Hepatocyte (in vitro differentiated cells): ENCODE measurements around the gene PHAF1.

ENCODE experiments used
- CTCF ChIP-seq: fragments of 200-600 bp; sonication (generic); IDR thresholded peaks from 2 replicates; pipeline ENCODE4 v1.5.1; 2016; ENCODE audit warnings: antibody characterized with exemption, mild to moderate bottlenecking; ENCODE audit not compliant: poor library complexity
- EZH2 ChIP-seq: fragments of 200-600 bp; sonication (generic); IDR thresholded peaks from 2 replicates; pipeline ENCODE4 v1.6.1; 2016; ENCODE audit warnings: antibody characterized with exemption, mild to moderate bottlenecking, borderline replicate concordance
- EZH2phosphoT487 ChIP-seq: fragments of 200-600 bp; sonication (generic); IDR thresholded peaks from one replicate; pipeline ENCODE4 v1.6.1; 2018; ENCODE audit warnings: antibody characterized with exemption, mild to moderate bottlenecking, low read depth, moderate library complexity; ENCODE audit not compliant: unreplicated experiment, severe bottlenecking

GRCh38 chr16:67167588-67167987, 57.8 kb downstream of the PHAF1 start:
- TF ChIP-seq CTCF = no peak
- TF ChIP-seq EZH2 = no peak
- no peak for TF ChIP-seq EZH2phosphoT487
